Measurements from ENCODE around the gene KIF1B.

GRCh38 chr1:10325521-10325920 lies 115.2 kb downstream of the KIF1B start:
- no peak for TF ChIP-seq TCF7L2 (IDR thresholded peaks at IDR 0.05; ENCODE audit: low read depth, low read length)
- TF ChIP-seq CTCF (IDR thresholded peaks at IDR 0.05) = no peak
- TF ChIP-seq REST (IDR thresholded peaks at IDR 0.05; ENCODE audit: insufficient read depth in 1 of 2, low read depth in 2 of 2, low read length in 1 of 2) = no peak
- TF ChIP-seq POLR2AphosphoS5 (IDR thresholded peaks at IDR 0.05; ENCODE audit: low read depth, low read length) = no peak
- TF ChIP-seq SIN3A (IDR thresholded peaks at IDR 0.05; ENCODE audit: borderline replicate concordance, insufficient read depth, low read depth, low read length) = no peak

Measured in Panc1 (cell line).